ENCODE measurements around the gene BMP8B. TPM values are rescaled to one million over a fixed set of nuclear protein-coding genes. Genes with fewer than 3 reads are reported as not detected.

Gene BMP8B
- total RNA-seq, 4 donors from 2014 or later: 0.83 to 4.6 (median 2.3) TPM

GRCh38 chr1:39833621-39834385 lies 45.1 kb upstream of the BMP8B start:
- H3K9me3 ChIP-seq: no peaks in the 10 kb centered on the region
- H3K36me3 ChIP-seq: peaks cover 8 to 27% (median 17%) of the 10 kb centered on the region in 4 donors
- H3K4me1 ChIP-seq: no peaks in the 10 kb centered on the region
- DNase-seq (ENCODE audit: extremely low spot score): no peak
- peaks cover 0 to 14% (median 0%) of the 10 kb centered on the region in 4 donors for H3K27me3 ChIP-seq
- no peak for TF ChIP-seq POLR2A (IDR thresholded peaks at IDR 0.05; ENCODE audit: low read depth)
- no peak for TF ChIP-seq EP300 (IDR thresholded peaks at IDR 0.05)
- TF ChIP-seq POLR2AphosphoS5 (IDR thresholded peaks at IDR 0.05): no peak
- TF ChIP-seq CTCF (IDR thresholded peaks at IDR 0.05): no peak
- no peak overlapping the region for H3K4me3 ChIP-seq
- WGBS: 88% methylated on average over 9 of the region's 9 CpGs
- H3K27ac ChIP-seq (replicated peaks in 1 of 4): no peak overlapping the region
- intact Hi-C loops (cut with DNase I): no loop called here

- H3K4me1 ChIP-seq: no peaks in the 10 kb centered on the region
- H3K9me3 ChIP-seq: no peaks in the 10 kb centered on the region
- no peak for DNase-seq (ENCODE audit: extremely low spot score)
- TF ChIP-seq POLR2AphosphoS5 (IDR thresholded peaks at IDR 0.05) (no peak), EP300 (IDR thresholded peaks at IDR 0.05) (no peak), CTCF (IDR thresholded peaks at IDR 0.05) (no peak), POLR2A (IDR thresholded peaks at IDR 0.05; ENCODE audit: low read depth) (no peak)
- no peak overlapping the region for H3K4me3 ChIP-seq
- peaks cover 6 to 20% (median 10%) of the 10 kb centered on the region in 4 donors for H3K36me3 ChIP-seq
- peaks cover 0 to 16% (median 0%) of the 10 kb centered on the region in 4 donors for H3K27me3 ChIP-seq
- no peak overlapping the region for H3K27ac ChIP-seq (replicated peaks in 1 of 4)
- WGBS: 80% methylated on average over 2 of the region's 2 CpGs
- intact Hi-C loops (cut with DNase I): no loop called here
Observed at GRCh38 chr1:39833121-39833520, 44.5 kb upstream of the BMP8B start.

GRCh38 chr1:39832294-39832693 lies 43.6 kb upstream of the BMP8B start:
- Histone ChIP-seq H3K4me3 (no peak overlapping the region), H3K4me1 (no peaks in the 10 kb centered on the region), H3K27me3 (peaks cover 0 to 21% (median 0%) of the 10 kb centered on the region in 4 donors), H3K36me3 (peaks cover 0 to 12% (median 3%) of the 10 kb centered on the region in 4 donors), H3K9me3 (no peaks in the 10 kb centered on the region), H3K27ac (replicated peaks in 1 of 4) (no peak overlapping the region)
- WGBS: 69% methylated on average over 6 of the region's 6 CpGs
- intact Hi-C loops (cut with DNase I): no loop called here
- DNase-seq (ENCODE audit: extremely low spot score): no peak
- TF ChIP-seq EP300 (IDR thresholded peaks at IDR 0.05) (no peak), POLR2A (IDR thresholded peaks at IDR 0.05; ENCODE audit: low read depth) (no peak), CTCF (IDR thresholded peaks at IDR 0.05) (no peak), POLR2AphosphoS5 (IDR thresholded peaks at IDR 0.05) (no peak)

- TF ChIP-seq CTCF (IDR thresholded peaks at IDR 0.05) (no peak), POLR2AphosphoS5 (IDR thresholded peaks at IDR 0.05) (no peak), EP300 (IDR thresholded peaks at IDR 0.05) (no peak), POLR2A (IDR thresholded peaks at IDR 0.05; ENCODE audit: low read depth) (no peak)
Observed at GRCh38 chr1:39829791-39830533, 41.3 kb upstream of the BMP8B start.

More at GRCh38 chr1:39829791-39830533, 41.3 kb upstream of the BMP8B start:
- intact Hi-C loops (cut with DNase I): no loop called here
- Histone ChIP-seq H3K27me3 (peaks cover 0 to 28% (median 0%) of the 10 kb centered on the region in 4 donors), H3K9me3 (no peaks in the 10 kb centered on the region), H3K4me1 (no peaks in the 10 kb centered on the region), H3K4me3 (no peak overlapping the region), H3K36me3 (no peaks in the 10 kb centered on the region), H3K27ac (replicated peaks in 1 of 4) (no peak overlapping the region)
- DNase-seq (ENCODE audit: extremely low spot score): no peak
- 73% methylated on average over 6 of the region's 6 CpGs for WGBS
